HG03060 (cell line): ENCODE results near the gene ALKBH4.
"Not testable (repeated sequence)": the region's sequence is repeated elsewhere in the genome, so short reads cannot be mapped to it uniquely, and the experiment has no call there.

Experiments used
- ATAC-seq: cut with Tn5 transposase; IDR thresholded peaks from one replicate; pipeline ENCODE4 v1.9.1; 2021; ENCODE audit warnings: low read depth, moderate number of reproducible peaks; ENCODE audit not compliant: unreplicated experiment

The ALKBH4 gene

GRCh38 chr7:102455596-102455995, 9.1 kb downstream of the ALKBH4 start:
- ATAC-seq, result no peak

- ATAC-seq, result not testable (repeated sequence)
Measured at GRCh38 chr7:102454932-102455331, 9.7 kb downstream of the ALKBH4 start.

- ATAC-seq, result no peak
Measured at GRCh38 chr7:102454468-102454867, 10.2 kb downstream of the ALKBH4 start.

- no peak for ATAC-seq
Measured at GRCh38 chr7:102453319-102453718, 11.3 kb downstream of the ALKBH4 start.

DNA sequence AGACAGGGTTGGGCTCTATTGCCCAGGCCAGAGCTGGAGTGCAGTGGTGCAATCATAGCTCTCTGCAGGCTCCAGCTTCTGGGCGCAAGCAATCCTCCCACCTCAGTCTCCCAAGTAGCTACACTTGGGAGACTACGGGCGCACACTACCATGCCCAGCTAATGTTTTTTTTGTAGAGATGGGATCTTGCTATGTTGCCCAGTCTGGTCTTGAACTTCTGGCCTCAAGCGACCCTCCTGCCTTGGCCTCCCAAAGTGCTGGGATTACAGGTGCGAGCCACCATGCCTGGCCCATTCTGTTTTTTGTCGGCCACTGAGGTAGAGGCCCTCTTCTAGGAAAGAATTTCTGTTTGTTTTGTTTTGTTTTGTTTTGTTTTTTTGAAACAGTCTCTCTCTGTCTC, 12.2 kb downstream of the ALKBH4 start:
- ATAC-seq, result no peak

DNA sequence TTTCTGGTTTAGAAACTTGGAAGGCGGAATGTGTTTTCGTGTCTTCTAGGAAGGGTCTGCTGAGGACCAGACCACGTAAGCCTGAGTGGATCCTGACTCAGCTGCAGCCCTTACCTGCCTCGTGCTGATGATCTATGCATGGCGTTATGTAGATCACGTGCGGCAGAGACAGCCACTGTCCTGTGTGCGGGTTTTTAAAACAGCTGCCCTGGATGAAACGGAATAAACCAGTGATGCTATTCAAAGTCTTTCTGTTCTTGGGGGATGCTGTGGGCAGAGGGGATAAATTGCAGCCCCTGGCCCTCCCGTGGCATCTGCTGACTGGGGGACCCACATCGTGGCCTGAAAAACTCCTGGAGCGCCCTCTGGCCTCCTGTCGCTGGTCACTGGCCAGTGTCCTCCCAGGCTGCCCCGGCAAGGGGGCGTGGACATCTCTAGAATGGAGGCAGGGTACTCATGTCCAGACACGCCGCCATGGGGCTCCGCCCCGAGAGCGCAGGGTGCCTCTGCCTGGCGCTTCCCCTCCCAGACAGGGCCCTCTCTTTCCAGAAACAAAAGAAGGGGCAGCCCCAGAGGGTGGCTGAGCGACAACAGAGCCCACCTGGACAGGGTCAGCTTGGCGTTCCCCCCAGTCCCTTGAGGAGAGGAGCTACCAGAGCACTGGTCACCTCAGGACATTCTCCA, 13.2 kb downstream of the ALKBH4 start:
- no peak for ATAC-seq

DNA sequence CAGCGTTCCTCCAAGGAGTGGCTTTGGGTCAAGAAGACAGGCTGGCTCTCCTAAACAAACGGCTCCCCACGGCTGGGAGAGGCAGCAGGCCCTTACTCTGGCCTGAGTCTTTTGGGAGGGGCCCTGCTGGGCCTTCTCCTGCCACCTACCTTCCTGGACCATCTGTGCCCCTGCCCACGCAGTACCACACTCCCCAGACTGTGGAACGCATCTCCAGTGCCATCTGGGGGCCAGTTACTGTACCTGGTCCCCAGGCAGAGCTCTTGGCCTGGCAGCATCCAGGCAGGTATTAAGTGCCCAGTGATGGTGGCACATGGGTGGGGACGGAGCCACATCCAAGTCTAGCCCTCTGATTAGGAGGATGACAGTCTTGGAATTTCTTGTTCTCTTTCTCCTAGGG, 14.4 kb downstream of the ALKBH4 start:
- no peak for ATAC-seq

GRCh38 chr7:102449136-102449535, 15.5 kb downstream of the ALKBH4 start:
- no peak for ATAC-seq

GRCh38 chr7:102447311-102447710, 17.4 kb downstream of the ALKBH4 start:
- no peak for ATAC-seq

DNA sequence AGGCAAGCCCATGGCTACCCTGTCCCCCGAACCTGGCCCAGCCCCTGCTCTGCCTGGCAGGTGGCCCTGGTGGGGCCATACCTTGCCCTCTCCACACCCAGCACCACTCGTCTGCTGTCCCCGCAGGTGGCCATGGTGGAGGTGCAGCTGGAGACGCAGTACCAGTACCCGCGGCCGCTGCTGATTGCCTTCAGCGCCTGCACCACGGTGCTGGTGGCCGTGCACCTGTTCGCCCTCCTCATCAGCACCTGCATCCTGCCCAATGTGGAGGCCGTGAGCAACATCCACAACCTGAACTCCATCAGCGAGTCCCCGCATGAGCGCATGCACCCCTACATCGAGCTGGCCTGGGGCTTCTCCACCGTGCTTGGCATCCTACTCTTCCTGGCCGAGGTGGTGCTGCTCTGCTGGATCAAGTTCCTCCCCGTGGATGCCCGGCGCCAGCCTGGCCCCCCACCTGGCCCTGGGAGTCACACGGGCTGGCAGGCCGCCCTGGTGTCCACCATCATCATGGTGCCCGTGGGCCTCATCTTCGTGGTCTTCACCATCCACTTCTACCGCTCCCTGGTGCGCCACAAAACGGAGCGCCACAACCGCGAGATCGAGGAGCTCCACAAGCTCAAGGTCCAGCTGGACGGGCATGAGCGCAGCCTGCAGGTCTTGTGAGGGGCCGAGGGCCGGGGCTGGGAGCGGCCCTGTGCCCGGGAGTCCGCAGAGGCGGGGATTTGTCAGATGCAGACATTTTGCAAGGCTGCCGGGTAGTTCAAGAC, 18.1 kb downstream of the ALKBH4 start:
- no peak for ATAC-seq

DNA sequence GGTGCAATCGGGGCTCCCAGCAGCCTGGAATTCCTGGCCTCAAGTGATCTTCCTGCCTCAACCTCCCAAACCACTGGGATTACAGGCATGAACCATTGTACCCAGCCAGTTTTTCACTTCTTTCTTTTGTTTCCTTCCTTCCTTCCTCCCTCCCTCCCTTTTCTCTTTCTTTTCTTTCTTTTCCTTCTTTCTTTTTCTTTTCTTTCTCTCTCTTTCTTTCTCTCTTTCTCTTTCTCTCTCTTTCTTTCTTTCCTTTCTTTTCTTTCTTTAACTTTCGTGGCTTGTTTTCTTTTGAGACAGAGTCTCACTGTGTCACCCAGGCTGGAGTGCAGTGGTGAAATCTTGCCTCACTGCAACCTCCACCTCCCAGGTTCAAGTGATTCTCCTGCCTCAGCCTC, 19.0 kb downstream of the ALKBH4 start:
- ATAC-seq, result no peak

- no peak for ATAC-seq
Measured at GRCh38 chr7:102444961-102445673, 19.5 kb downstream of the ALKBH4 start.

- no peak for ATAC-seq
Measured at GRCh38 chr7:102439963-102440795, 24.5 kb downstream of the ALKBH4 start.

DNA sequence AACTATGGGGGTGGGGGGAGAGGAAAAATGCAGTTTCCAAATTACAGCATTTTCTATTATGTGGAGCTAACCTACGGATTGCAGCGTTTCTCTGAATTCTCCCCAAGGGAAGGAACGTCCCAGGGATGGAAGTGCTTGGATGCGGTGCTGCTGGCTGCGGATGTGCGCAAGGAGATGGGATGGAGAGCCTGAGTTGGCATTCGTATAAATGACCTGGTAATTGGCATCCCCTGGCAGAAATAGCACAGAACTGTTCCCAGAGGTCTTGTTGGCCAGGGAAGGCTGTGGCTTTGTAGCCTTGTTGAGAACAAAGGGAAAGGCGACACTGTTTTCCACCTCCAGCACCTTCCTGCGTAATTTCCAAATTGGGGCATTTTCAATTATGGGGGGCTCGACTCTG, 28.5 kb downstream of the ALKBH4 start:
- ATAC-seq, result no peak

DNA sequence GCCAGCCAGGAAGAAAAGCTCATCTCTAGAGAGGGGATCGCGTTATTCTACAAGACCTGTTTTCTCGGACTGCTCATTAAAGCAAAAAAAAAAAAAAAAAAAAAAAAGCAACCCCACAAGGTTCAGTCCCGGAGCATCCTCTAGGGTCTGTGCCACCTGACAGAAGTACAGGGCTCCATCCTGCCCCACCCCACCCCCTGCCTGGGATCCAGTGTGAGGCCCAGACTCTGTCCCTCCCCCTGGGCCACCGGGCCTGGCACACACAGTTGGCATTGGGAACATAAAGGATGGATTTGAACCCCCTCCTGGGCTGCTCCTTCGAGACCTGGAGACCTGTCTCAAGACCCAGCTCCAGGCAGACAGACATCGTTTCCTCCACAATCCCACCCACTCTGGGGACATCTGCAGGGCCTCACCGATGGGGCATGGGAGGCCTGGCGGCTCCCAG, 30.6 kb downstream of the ALKBH4 start:
- ATAC-seq, result no peak

- no peak for ATAC-seq
Measured at GRCh38 chr7:102433219-102434038, 31.2 kb downstream of the ALKBH4 start, which contains the start of gene ORAI2. TSS of gene ORAI2 (plus strand) at chr7:102433575. CDS start at chr7:102438957, 5,382 bp downstream.

- ATAC-seq, result no peak
Measured at GRCh38 chr7:102432442-102433218, 32.0 kb downstream of the ALKBH4 start.

GRCh38 chr7:102431617-102432298, 32.9 kb downstream of the ALKBH4 start:
- ATAC-seq, result no peak
